Measurements from ENCODE around the gene F10. TPM values are rescaled to one million over a fixed set of nuclear protein-coding genes. Genes with fewer than 3 reads are reported as not detected.

Gene F10
- total and polyA plus RNA-seq, 2 of the 13 experiments (the other 11 are each of a cell fraction or from before 2014, with no cell fraction given), result 58.4 to 237 TPM

- TF ChIP-seq HMGXB3 (CRISPR knock-in tag; IDR thresholded peaks at IDR 0.05; ENCODE audit: borderline replicate concordance) (peak; percentile 31; the same call in 1 of the 2 replicates), NFIB (CRISPR knock-in tag; IDR thresholded peaks at IDR 0.05; ENCODE audit: borderline replicate concordance) (no peak), ZHX1 (CRISPR knock-in tag; IDR thresholded peaks at IDR 0.05; ENCODE audit: low read depth) (0 out of 2 replicates have a peak, but pooled peaks have one; percentile 54), ZNF263 (CRISPR knock-in tag; IDR thresholded peaks at IDR 0.05) (peak; percentile 61), NFKBIZ (CRISPR knock-in tag; IDR thresholded peaks at IDR 0.05) (peak; percentile 53; the same call in 1 of the 2 replicates), PRPF4 (IDR thresholded peaks at IDR 0.05; ENCODE audit: low read depth, low read length, poor library complexity, severe bottlenecking) (no peak)
- TF ChIP-seq, protein P1, sequence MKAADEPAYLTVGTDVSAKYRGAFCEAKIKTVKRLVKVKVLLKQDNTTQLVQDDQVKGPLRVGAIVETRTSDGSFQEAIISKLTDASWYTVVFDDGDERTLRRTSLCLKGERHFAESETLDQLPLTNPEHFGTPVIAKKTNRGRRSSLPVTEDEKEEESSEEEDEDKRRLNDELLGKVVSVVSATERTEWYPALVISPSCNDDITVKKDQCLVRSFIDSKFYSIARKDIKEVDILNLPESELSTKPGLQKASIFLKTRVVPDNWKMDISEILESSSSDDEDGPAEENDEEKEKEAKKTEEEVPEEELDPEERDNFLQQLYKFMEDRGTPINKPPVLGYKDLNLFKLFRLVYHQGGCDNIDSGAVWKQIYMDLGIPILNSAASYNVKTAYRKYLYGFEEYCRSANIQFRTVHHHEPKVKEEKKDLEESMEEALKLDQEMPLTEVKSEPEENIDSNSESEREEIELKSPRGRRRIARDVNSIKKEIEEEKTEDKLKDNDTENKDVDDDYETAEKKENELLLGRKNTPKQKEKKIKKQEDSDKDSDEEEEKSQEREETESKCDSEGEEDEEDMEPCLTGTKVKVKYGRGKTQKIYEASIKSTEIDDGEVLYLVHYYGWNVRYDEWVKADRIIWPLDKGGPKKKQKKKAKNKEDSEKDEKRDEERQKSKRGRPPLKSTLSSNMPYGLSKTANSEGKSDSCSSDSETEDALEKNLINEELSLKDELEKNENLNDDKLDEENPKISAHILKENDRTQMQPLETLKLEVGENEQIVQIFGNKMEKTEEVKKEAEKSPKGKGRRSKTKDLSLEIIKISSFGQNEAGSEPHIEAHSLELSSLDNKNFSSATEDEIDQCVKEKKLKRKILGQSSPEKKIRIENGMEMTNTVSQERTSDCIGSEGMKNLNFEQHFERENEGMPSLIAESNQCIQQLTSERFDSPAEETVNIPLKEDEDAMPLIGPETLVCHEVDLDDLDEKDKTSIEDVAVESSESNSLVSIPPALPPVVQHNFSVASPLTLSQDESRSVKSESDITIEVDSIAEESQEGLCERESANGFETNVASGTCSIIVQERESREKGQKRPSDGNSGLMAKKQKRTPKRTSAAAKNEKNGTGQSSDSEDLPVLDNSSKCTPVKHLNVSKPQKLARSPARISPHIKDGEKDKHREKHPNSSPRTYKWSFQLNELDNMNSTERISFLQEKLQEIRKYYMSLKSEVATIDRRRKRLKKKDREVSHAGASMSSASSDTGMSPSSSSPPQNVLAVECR (CRISPR knock-in tag; IDR thresholded peaks at IDR 0.05; ENCODE audit: borderline replicate concordance), result peak; percentile 72; the same call in 1 of the 2 replicates
- TF ChIP-seq, protein P2, sequence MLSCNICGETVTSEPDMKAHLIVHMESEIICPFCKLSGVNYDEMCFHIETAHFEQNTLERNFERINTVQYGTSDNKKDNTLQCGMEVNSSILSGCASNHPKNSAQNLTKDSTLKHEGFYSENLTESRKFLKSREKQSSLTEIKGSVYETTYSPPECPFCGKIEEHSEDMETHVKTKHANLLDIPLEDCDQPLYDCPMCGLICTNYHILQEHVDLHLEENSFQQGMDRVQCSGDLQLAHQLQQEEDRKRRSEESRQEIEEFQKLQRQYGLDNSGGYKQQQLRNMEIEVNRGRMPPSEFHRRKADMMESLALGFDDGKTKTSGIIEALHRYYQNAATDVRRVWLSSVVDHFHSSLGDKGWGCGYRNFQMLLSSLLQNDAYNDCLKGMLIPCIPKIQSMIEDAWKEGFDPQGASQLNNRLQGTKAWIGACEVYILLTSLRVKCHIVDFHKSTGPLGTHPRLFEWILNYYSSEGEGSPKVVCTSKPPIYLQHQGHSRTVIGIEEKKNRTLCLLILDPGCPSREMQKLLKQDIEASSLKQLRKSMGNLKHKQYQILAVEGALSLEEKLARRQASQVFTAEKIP (CRISPR knock-in tag; IDR thresholded peaks at IDR 0.05; ENCODE audit: borderline replicate concordance), result no peak
- TF ChIP-seq, protein P3, sequence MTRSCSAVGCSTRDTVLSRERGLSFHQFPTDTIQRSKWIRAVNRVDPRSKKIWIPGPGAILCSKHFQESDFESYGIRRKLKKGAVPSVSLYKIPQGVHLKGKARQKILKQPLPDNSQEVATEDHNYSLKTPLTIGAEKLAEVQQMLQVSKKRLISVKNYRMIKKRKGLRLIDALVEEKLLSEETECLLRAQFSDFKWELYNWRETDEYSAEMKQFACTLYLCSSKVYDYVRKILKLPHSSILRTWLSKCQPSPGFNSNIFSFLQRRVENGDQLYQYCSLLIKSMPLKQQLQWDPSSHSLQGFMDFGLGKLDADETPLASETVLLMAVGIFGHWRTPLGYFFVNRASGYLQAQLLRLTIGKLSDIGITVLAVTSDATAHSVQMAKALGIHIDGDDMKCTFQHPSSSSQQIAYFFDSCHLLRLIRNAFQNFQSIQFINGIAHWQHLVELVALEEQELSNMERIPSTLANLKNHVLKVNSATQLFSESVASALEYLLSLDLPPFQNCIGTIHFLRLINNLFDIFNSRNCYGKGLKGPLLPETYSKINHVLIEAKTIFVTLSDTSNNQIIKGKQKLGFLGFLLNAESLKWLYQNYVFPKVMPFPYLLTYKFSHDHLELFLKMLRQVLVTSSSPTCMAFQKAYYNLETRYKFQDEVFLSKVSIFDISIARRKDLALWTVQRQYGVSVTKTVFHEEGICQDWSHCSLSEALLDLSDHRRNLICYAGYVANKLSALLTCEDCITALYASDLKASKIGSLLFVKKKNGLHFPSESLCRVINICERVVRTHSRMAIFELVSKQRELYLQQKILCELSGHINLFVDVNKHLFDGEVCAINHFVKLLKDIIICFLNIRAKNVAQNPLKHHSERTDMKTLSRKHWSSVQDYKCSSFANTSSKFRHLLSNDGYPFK (CRISPR knock-in tag; IDR thresholded peaks at IDR 0.05; ENCODE audit: borderline replicate concordance), result peak; percentile 69
These were observed 35.5 kb downstream of the F10 start, which contains the start of gene PROZ (continued) for GRCh38 chr13:113157929-113158747.
